ENCODE measurements around the gene TFPI.
"Not testable (repeated sequence)": the region's sequence is repeated elsewhere in the genome, so short reads cannot be mapped to it uniquely, and the experiment has no call there.

Gene TFPI

DNA sequence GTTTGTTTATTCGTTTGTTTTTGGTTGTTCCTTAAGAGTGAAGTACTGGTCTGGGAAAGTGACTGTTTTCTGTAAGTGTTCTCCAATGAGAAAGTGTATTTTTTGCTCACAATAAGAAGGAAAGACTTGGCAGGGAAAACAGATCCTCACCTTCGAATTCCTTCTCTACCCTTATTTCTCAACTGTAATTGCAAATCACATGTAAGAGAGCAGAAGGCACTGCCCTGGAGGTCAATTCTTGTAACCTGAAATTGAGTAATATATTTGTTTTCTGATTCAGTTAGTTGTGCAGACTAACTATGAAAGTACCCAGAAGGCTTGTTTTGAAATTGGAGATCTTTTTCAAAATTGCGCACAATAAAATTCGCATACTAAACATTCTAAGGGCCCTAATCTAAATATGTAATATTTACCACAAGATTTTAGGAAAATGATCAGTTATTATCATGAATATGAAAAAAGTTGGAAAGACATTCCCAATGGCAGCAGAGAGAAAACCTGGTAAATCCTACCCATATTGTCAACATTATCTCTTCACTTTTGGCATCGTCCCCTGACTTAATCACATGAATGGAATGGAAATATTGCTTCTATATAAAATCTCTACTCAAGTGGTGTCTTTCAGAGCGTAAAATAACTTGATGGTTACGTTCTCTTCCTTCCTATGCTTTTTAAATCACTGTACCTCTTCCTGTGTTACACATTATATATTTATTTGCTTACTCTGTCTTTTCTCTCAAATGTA lies 24.1 kb downstream of the TFPI start:
- Histone ChIP-seq H3K9me3 (ENCODE audit: low read length) (peaks cover 2% of the 10 kb centered on the region), H3K4me3 (ENCODE audit: low read length) (no peak overlapping the region), H3K36me3 (ENCODE audit: insufficient read depth, low read length) (no peaks in the 10 kb centered on the region), H3K4me1 (ENCODE audit: insufficient read depth, low read length) (no peaks in the 10 kb centered on the region), H3K27me3 (ENCODE audit: insufficient read depth, low read length) (no peaks in the 10 kb centered on the region), H2AFZ (ENCODE audit: low read depth, low read length) (no peak overlapping the region)

GRCh38 chr2:187529248-187529976 lies 24.8 kb downstream of the TFPI start:
- peaks cover 2% of the 10 kb centered on the region for H3K9me3 ChIP-seq (ENCODE audit: low read length)
- H3K27me3 ChIP-seq (ENCODE audit: insufficient read depth, low read length): no peaks in the 10 kb centered on the region
- H3K36me3 ChIP-seq (ENCODE audit: insufficient read depth, low read length): no peaks in the 10 kb centered on the region
- peaks cover 2% of the 10 kb centered on the region for H3K4me1 ChIP-seq (ENCODE audit: insufficient read depth, low read length)
- no peak overlapping the region for H2AFZ ChIP-seq (ENCODE audit: low read depth, low read length)
- H3K4me3 ChIP-seq (ENCODE audit: low read length): no peak overlapping the region

DNA sequence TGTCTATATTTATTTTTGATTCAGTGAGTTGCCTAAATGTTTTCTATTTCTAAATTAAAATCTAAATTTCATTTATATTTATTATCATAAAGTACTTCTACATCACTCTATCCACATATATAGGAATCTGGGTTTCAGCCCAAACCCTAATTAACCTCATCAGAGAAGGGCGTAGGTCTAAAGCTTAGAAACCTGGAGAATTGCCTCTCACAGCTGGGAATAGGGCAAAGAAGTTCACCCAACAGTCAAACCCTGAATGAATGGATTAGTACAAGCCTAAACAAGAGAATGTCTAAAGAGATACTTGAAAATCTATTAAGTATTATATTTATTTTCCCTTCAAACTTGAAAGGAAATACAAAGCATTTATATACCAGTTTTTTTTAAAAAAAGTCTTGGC lies 26.2 kb downstream of the TFPI start:
- Histone ChIP-seq H3K36me3 (ENCODE audit: insufficient read depth, low read length) (no peaks in the 10 kb centered on the region), H3K4me1 (ENCODE audit: insufficient read depth, low read length) (peaks cover 8% of the 10 kb centered on the region), H3K27me3 (ENCODE audit: insufficient read depth, low read length) (no peaks in the 10 kb centered on the region), H3K9me3 (ENCODE audit: low read length) (peaks cover 2% of the 10 kb centered on the region), H2AFZ (ENCODE audit: low read depth, low read length) (no peak overlapping the region), H3K4me3 (ENCODE audit: low read length) (no peak overlapping the region)

GRCh38 chr2:187527262-187527661 lies 27.0 kb downstream of the TFPI start:
- no peaks in the 10 kb centered on the region for H3K27me3 ChIP-seq (ENCODE audit: insufficient read depth, low read length)
- no peak overlapping the region for H3K4me3 ChIP-seq (ENCODE audit: low read length)
- H3K4me1 ChIP-seq (ENCODE audit: insufficient read depth, low read length): peaks cover 8% of the 10 kb centered on the region

GRCh38 chr2:187526792-187527191 lies 27.4 kb downstream of the TFPI start:
- Histone ChIP-seq H3K4me3 (ENCODE audit: low read length) (no peak overlapping the region), H3K4me1 (ENCODE audit: insufficient read depth, low read length) (peaks cover 8% of the 10 kb centered on the region), H3K9me3 (ENCODE audit: low read length) (no peaks in the 10 kb centered on the region), H3K36me3 (ENCODE audit: insufficient read depth, low read length) (no peaks in the 10 kb centered on the region), H3K27me3 (ENCODE audit: insufficient read depth, low read length) (no peaks in the 10 kb centered on the region), H2AFZ (ENCODE audit: low read depth, low read length) (peak overlapping the region; percentile 54)

More at GRCh38 chr2:187527262-187527661, 27.0 kb downstream of the TFPI start:
- H3K9me3 ChIP-seq (ENCODE audit: low read length): no peaks in the 10 kb centered on the region
- peak overlapping the region; percentile 54 for H2AFZ ChIP-seq (ENCODE audit: low read depth, low read length)
- H3K36me3 ChIP-seq (ENCODE audit: insufficient read depth, low read length): no peaks in the 10 kb centered on the region

- Histone ChIP-seq H3K27me3 (ENCODE audit: insufficient read depth, low read length) (no peaks in the 10 kb centered on the region), H3K9me3 (ENCODE audit: low read length) (no peaks in the 10 kb centered on the region), H3K4me1 (ENCODE audit: insufficient read depth, low read length) (peaks cover 8% of the 10 kb centered on the region), H3K36me3 (ENCODE audit: insufficient read depth, low read length) (no peaks in the 10 kb centered on the region), H2AFZ (ENCODE audit: low read depth, low read length) (no peak overlapping the region), H3K4me3 (ENCODE audit: low read length) (no peak overlapping the region)
Observed at GRCh38 chr2:187525163-187525900, 28.9 kb downstream of the TFPI start.

- H3K4me3 ChIP-seq (ENCODE audit: low read length): no peak overlapping the region
- no peaks in the 10 kb centered on the region for H3K36me3 ChIP-seq (ENCODE audit: insufficient read depth, low read length)
- no peaks in the 10 kb centered on the region for H3K27me3 ChIP-seq (ENCODE audit: insufficient read depth, low read length)
- peaks cover 3% of the 10 kb centered on the region for H3K9me3 ChIP-seq (ENCODE audit: low read length)
- peaks cover 8% of the 10 kb centered on the region for H3K4me1 ChIP-seq (ENCODE audit: insufficient read depth, low read length)
- H2AFZ ChIP-seq (ENCODE audit: low read depth, low read length): no peak overlapping the region
Observed at GRCh38 chr2:187523325-187523724, 30.9 kb downstream of the TFPI start.

DNA sequence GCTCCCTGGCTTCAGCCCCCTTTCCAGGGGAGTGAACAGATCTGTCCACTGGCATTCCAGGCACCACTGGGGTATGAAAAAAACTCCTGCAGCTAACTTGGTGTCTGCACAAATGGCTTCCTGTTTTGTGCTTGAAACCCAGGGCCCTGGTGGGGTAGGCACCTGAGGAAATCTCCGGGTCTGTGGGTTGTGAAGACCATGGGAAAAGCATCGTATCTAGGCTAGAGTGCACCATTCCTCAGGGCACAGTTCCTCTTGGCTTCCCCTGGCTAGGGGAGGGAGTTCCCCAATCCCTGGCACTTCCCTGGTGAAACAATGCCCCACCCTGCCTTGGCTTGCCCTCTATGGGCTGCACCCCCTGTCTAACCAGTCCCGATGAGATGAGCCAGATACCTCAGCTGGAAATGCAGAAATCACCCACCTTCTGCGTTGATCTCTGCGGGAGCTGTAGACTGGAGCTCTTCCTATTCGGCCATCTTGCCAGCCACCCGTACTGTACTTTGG lies 34.1 kb downstream of the TFPI start:
- Histone ChIP-seq H2AFZ (ENCODE audit: low read depth, low read length) (no peak overlapping the region), H3K4me3 (ENCODE audit: low read length) (no peak overlapping the region), H3K9me3 (ENCODE audit: low read length) (peaks cover 3% of the 10 kb centered on the region), H3K27me3 (ENCODE audit: insufficient read depth, low read length) (no peaks in the 10 kb centered on the region), H3K4me1 (ENCODE audit: insufficient read depth, low read length) (peaks cover 8% of the 10 kb centered on the region), H3K36me3 (ENCODE audit: insufficient read depth, low read length) (no peaks in the 10 kb centered on the region)

- Histone ChIP-seq H2AFZ (ENCODE audit: low read depth, low read length) (no peak overlapping the region), H3K4me3 (ENCODE audit: low read length) (no peak overlapping the region), H3K36me3 (ENCODE audit: insufficient read depth, low read length) (no peaks in the 10 kb centered on the region), H3K4me1 (ENCODE audit: insufficient read depth, low read length) (peaks cover 7% of the 10 kb centered on the region), H3K27me3 (ENCODE audit: insufficient read depth, low read length) (no peaks in the 10 kb centered on the region), H3K9me3 (ENCODE audit: low read length) (peaks cover 3% of the 10 kb centered on the region)
Observed at GRCh38 chr2:187519419-187520120, 34.7 kb downstream of the TFPI start.

DNA sequence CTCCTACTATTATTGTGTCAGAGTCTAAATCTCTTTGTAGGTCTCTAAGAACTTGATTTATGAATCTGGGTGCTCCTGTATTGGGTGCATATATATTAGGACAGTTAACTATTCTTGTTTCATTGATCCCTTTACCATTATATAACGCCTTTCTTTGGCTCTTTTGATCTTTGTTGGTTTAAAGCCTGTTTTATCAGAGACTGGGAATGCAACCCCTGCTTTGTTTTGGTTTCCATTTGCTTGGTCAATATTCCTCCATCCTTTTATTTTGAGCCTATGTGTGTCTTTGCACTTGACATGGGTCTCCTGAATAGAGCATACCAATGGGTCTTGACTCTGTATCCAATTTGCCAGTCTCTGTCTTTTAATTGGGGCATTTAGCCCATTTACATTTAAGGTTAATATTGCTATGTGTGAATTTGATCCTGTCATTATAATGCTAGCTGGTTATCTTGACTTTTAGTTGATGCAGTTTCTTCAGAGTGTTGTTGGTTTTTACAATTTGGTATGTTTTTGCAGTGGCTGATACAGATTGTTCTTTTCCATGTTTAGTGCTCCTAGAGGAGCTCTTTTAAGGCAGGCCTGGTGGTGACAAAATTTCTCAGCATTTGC lies 36.4 kb downstream of the TFPI start:
- not testable (repeated sequence) for H3K9me3 ChIP-seq (ENCODE audit: low read length); H3K4me1 ChIP-seq (ENCODE audit: insufficient read depth, low read length); H2AFZ ChIP-seq (ENCODE audit: low read depth, low read length); H3K4me3 ChIP-seq (ENCODE audit: low read length); H3K36me3 ChIP-seq (ENCODE audit: insufficient read depth, low read length); H3K27me3 ChIP-seq (ENCODE audit: insufficient read depth, low read length)

- H3K27me3 ChIP-seq (ENCODE audit: insufficient read depth, low read length); H3K4me1 ChIP-seq (ENCODE audit: insufficient read depth, low read length); H3K4me3 ChIP-seq (ENCODE audit: low read length); H3K36me3 ChIP-seq (ENCODE audit: insufficient read depth, low read length); H3K9me3 ChIP-seq (ENCODE audit: low read length); H2AFZ ChIP-seq (ENCODE audit: low read depth, low read length): not testable (repeated sequence)
Observed at GRCh38 chr2:187516630-187517510, 37.4 kb downstream of the TFPI start.

DNA sequence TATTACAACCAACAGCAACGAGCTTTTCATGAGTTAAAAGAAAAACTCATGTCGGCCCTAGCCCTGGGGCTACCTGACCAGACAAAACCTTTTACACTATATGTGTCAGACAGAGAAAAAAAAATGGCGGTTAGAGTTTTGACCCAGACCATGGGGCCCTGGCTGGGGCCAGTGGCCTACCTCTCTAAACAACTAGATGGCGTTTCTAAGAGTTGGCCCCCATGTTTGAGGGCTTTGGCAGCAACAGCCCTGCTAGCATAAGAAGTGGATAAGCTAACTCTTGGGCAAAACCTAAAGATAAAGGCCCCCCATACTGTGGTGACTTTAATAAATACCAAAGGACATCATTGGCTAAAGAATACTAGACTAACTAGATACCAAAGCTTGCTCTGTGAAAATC lies 39.3 kb downstream of the TFPI start:
- Histone ChIP-seq H3K27me3 (ENCODE audit: insufficient read depth, low read length) (no peaks in the 10 kb centered on the region), H3K4me1 (ENCODE audit: insufficient read depth, low read length) (no peaks in the 10 kb centered on the region), H3K9me3 (ENCODE audit: low read length) (peaks cover 3% of the 10 kb centered on the region), H3K36me3 (ENCODE audit: insufficient read depth, low read length) (no peaks in the 10 kb centered on the region), H2AFZ (ENCODE audit: low read depth, low read length) (no peak overlapping the region), H3K4me3 (ENCODE audit: low read length) (no peak overlapping the region)

All from neuron (in vitro differentiated cells).